Left forelimb (tissue), 1 donor: Measurements from ENCODE around the gene SPINT3.

ENCODE experiments used
- DNase-seq: peaks from one replicate; pipeline ENCODE4 v3.0.0-alpha.2; 2018; ENCODE audit warnings: low spot score

Gene SPINT3

GRCh38 chr20:45515147-45515913, at the start of gene SPINT3:
TSS of gene SPINT3 (minus strand) at chr20:45515622. CDS start at chr20:45515608, 14 bp downstream.
- no peak for DNase-seq

GRCh38 chr20:45564760-45565276, 49.4 kb upstream of the SPINT3 start:
- no peak for DNase-seq

- DNase-seq = no peak
Observed at GRCh38 chr20:45555198-45555597, 39.8 kb upstream of the SPINT3 start.

- DNase-seq = no peak
Observed at GRCh38 chr20:45552456-45552855, 37.0 kb upstream of the SPINT3 start.

- no peak for DNase-seq
Observed at GRCh38 chr20:45550765-45551164, 35.3 kb upstream of the SPINT3 start.

- no peak for DNase-seq
Observed at GRCh38 chr20:45548410-45548809, 33.0 kb upstream of the SPINT3 start.

GRCh38 chr20:45547206-45547770, 31.9 kb upstream of the SPINT3 start, which contains the start of gene EPPIN:
TSS of gene EPPIN (minus strand) at chr20:45547401. CDS start at chr20:45547357, 44 bp downstream.
- no peak for DNase-seq

- DNase-seq = no peak
Observed at GRCh38 chr20:45545754-45546453, 30.5 kb upstream of the SPINT3 start.

GRCh38 chr20:45545351-45545750, 29.9 kb upstream of the SPINT3 start:
- DNase-seq = no peak

- DNase-seq = no peak
Observed at GRCh38 chr20:45539382-45539781, 24.0 kb upstream of the SPINT3 start, which contains the start of gene WFDC6. TSS of gene WFDC6 (minus strand) at chr20:45539482. CDS start at chr20:45539407, 75 bp downstream.

GRCh38 chr20:45538209-45538799, 22.9 kb upstream of the SPINT3 start:
- DNase-seq = no peak

GRCh38 chr20:45527294-45527693, 11.9 kb upstream of the SPINT3 start:
- DNase-seq = no peak

- DNase-seq = no peak
Observed at GRCh38 chr20:45523821-45524220, 8.4 kb upstream of the SPINT3 start.

- no peak for DNase-seq
Observed at GRCh38 chr20:45518282-45518681, 2.9 kb upstream of the SPINT3 start.

- DNase-seq = no peak
Observed at GRCh38 chr20:45510242-45510862, 5.1 kb downstream of the SPINT3 start.

- DNase-seq = no peak
Observed at GRCh38 chr20:45509091-45509490, 6.3 kb downstream of the SPINT3 start.

- no peak for DNase-seq
Observed at GRCh38 chr20:45508068-45508886, 7.1 kb downstream of the SPINT3 start.

GRCh38 chr20:45507011-45507820, 8.2 kb downstream of the SPINT3 start:
- DNase-seq = no peak

- no peak for DNase-seq
Observed at GRCh38 chr20:45506398-45506797, 9.0 kb downstream of the SPINT3 start.

- DNase-seq = no peak
Observed at GRCh38 chr20:45503403-45503802, 12.0 kb downstream of the SPINT3 start.
